ENCODE measurements around the gene P2RY12. TPM values are rescaled to one million over a fixed set of nuclear protein-coding genes. Genes with fewer than 3 reads are reported as not detected.

The P2RY12 gene
- total RNA-seq, 6 donors from 2014 or later = 0.22 to 3.9 (median 2.8) TPM; not detected in 1

DNA sequence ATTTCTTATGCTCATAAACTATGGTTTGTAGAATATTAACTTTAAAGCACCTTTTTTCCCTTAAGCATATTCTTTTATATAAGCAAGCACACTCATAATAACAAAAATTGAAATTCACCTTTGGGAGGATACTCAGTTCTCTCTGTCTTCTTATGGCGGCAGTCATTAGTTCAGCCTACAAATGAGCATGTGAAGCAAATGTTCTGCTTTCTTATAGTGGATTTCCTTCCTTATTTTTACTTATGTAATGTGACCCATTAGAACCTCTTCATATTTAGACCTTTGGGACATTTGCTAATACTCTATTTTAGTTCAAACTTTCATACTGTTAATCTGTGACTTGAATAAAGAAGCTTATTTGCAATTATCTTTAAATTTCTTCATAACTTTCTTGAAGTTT is 55.2 kb downstream of the P2RY12 start, which contains the start of gene P2RY13:
Gene P2RY13 (minus strand): TSS at position 187 of the 400 bp plus-strand sequence. CDS start 21 bp downstream, at position 166.
- no peak for TF ChIP-seq CTCF (IDR thresholded peaks at IDR 0.05)
- TF ChIP-seq POLR2A (IDR thresholded peaks at IDR 0.05) = peak in 1 of 4 donors; percentile 21
- peak within 1 kb of the TSS; percentile 45 to 76 (median 62) for H3K27ac ChIP-seq
- ATAC-seq (ENCODE audit: low FRiP score in 2 of 2) (peak in 1 of 2 donors; percentile 77), DNase-seq (no peak)
- peaks cover 0 to 15% (median 3%) of the 10 kb centered on the region in 4 donors for H3K4me1 ChIP-seq
- H3K36me3 ChIP-seq = no peaks in the 10 kb centered on the region
- WGBS, 2 donors = 65 to 85% methylated on average over 1 of the region's 1 CpG
- H3K4me3 ChIP-seq = peak within 1 kb of the TSS in 3 of 4 donors; percentile 15 to 37 (median 31)
- H3K9me3 ChIP-seq = no peaks in the 10 kb centered on the region
- no peaks in the 10 kb centered on the region for H3K27me3 ChIP-seq

- DNase-seq (peak in 1 of 2 donors; percentile 26), ATAC-seq (ENCODE audit: low FRiP score in 2 of 2) (peak; percentile 62 to 68)
- peaks cover 0 to 15% (median 3%) of the 10 kb centered on the region in 4 donors for H3K4me1 ChIP-seq
- no peak for TF ChIP-seq CTCF (IDR thresholded peaks at IDR 0.05)
- TF ChIP-seq EP300 (IDR thresholded peaks at IDR 0.05) = no peak
- TF ChIP-seq POLR2A (IDR thresholded peaks at IDR 0.05) = no peak
- no peaks in the 10 kb centered on the region for H3K27me3 ChIP-seq
- peak overlapping the region in 3 of 4 donors; percentile 15 to 37 (median 31) for H3K4me3 ChIP-seq
- WGBS, 2 donors = 28 to 33% methylated on average over 10 of the region's 10 CpGs
- H3K36me3 ChIP-seq = no peaks in the 10 kb centered on the region
- H3K9me3 ChIP-seq = no peaks in the 10 kb centered on the region
- H3K27ac ChIP-seq = peak overlapping the region; percentile 45 to 76 (median 62)
These were observed 56.1 kb downstream of the P2RY12 start for GRCh38 chr3:151328298-151328995.

- DNase-seq (no peak), ATAC-seq (ENCODE audit: low FRiP score in 2 of 2) (peak in 1 of 2 donors; percentile 58)
- peak overlapping the region in 3 of 4 donors; percentile 15 to 37 (median 31) for H3K4me3 ChIP-seq
- no peaks in the 10 kb centered on the region for H3K27me3 ChIP-seq
- no peaks in the 10 kb centered on the region for H3K36me3 ChIP-seq
- 15 to 20% methylated on average over 3 of the region's 3 CpGs for WGBS, 2 donors
- H3K9me3 ChIP-seq = no peaks in the 10 kb centered on the region
- H3K27ac ChIP-seq = peak overlapping the region in 3 of 4 donors; percentile 55 to 76 (median 69)
- peaks cover 0 to 15% (median 3%) of the 10 kb centered on the region in 4 donors for H3K4me1 ChIP-seq
- TF ChIP-seq CTCF (IDR thresholded peaks at IDR 0.05) = peak in 3 of 6 experiments; percentile 17 to 55 (median 45)
- no peak for TF ChIP-seq POLR2AphosphoS5 (IDR thresholded peaks at IDR 0.05)
These were observed 56.9 kb downstream of the P2RY12 start for GRCh38 chr3:151327571-151328198.

DNA sequence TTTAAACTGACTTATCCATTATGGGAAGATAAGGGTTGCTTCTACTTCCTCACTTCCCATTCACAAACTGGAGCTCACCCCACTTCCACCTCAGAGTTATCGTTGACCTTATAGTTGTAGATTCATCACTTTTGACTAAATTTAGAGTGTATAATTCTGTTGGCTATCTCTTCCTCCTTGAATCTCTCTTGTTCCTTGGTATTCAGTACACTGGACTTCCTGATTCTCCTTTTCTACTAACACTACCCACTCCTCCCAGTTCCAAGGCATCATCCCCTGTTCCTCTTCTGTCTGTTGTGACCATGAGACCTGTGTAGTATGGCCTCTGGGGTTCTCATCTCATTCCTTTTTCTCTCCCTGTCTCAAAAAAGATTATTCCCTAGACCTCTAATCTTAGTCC is 62.0 kb downstream of the P2RY12 start:
- ATAC-seq (ENCODE audit: low FRiP score in 2 of 2) = peak in 1 of 2 donors; percentile 50
- WGBS, 2 donors = 79% methylated on average over 1 of the region's 1 CpG
- no peak overlapping the region for H3K4me3 ChIP-seq

More for the DNA sequence above, 62.0 kb downstream of the P2RY12 start:
- no peak overlapping the region for H3K27ac ChIP-seq
- no peaks in the 10 kb centered on the region for H3K36me3 ChIP-seq
- H3K9me3 ChIP-seq = no peaks in the 10 kb centered on the region
- no peaks in the 10 kb centered on the region for H3K27me3 ChIP-seq
- DNase-seq = no peak
- peaks cover 0 to 4% (median 2%) of the 10 kb centered on the region in 4 donors for H3K4me1 ChIP-seq
- no peak for TF ChIP-seq EP300 (IDR thresholded peaks at IDR 0.05)
- no peak for TF ChIP-seq CTCF (IDR thresholded peaks at IDR 0.05)
- TF ChIP-seq POLR2AphosphoS5 (IDR thresholded peaks at IDR 0.05) = no peak
- no peak for TF ChIP-seq POLR2A (IDR thresholded peaks at IDR 0.05)
